GM04503 (cell line): ENCODE data around the gene GDF7.
A peak's percentile ranks its signal among the peaks of the same experiment; 100 is the strongest.

ENCODE experiments used
- DNase-seq: peaks from one replicate; pipeline ENCODE4 v3.0.0-alpha.2; 2012; ENCODE audit warnings: low read depth

GDF7 gene

DNA sequence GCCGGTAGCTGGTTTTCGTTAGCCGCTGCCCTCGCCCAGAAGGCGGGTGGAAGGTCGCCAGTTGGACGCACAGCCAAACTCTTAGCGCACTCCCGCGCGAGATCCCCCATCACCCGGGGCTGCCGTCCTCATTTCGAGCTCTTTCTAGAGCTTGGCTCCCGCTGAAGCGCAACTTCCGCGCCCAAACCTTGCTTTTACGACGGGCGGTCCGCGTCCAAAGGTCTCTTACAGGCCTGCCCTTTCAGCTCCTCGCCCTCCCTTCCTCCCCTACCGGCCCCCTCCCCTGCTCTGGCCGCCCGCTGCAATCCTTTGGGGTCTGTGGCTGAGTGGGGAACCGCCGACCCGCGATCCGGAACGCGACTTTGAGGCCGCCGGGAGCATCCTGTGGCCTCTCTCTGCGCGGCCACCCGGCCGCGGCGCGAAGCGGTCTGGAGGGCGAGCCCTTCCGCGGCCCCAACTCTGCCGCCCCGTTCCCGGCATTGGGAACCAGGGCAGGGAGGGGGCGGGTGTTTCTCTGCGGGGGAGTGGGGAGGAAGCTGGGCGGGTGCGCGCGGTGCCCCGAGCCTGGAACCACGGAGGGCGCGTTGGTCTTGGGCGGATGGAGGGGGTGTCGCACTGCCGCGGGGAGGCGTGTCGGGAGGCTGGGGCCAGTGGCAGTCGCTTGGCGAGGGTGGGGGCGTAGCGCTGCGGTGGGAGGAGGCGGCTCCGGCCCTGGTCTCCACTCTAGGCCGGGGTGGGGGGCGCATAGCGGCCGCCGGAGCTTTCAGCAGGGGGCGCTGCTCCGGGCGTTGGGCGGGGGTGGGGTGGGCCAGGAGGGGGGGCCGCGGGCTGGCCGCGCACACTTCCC lies at the start of gene GDF7:
Gene GDF7, plus strand, starts transcription at position 841 of the 847 bp plus-strand sequence. CDS start 96 bp downstream, outside the sequence.
- no peak for DNase-seq

DNA sequence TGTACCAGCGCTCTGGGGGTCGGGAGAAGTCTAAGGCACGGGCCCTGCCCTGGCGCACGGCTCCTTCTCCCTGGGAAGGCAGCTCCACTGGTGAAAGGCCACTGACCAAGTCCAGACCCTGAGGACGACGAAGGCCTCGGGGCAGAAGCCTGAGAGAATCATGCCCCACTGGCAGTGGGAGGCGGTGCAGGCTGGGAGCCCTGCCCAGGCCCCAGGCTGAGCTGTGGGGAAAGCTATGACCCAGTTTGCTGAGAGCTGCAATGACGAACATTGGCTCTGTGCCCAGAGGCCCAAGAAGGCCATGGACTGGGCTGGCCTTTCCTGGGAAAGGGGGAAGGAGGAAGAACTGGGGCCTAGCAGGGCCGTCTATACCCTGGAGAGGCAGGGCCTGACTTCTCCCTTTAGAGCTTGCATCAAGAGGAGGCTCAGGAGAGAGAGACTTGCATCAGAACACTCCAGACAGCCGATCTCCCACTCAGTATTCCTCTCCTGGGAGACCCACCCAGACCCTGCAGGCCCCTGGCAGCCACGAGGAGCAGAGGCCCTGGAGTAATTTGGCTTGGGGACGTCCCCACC lies 49.0 kb upstream of the GDF7 start:
- DNase-seq: peak; percentile 98

GRCh38 chr2:20618468-20618885 lies 48.5 kb upstream of the GDF7 start:
- DNase-seq: no peak

DNA sequence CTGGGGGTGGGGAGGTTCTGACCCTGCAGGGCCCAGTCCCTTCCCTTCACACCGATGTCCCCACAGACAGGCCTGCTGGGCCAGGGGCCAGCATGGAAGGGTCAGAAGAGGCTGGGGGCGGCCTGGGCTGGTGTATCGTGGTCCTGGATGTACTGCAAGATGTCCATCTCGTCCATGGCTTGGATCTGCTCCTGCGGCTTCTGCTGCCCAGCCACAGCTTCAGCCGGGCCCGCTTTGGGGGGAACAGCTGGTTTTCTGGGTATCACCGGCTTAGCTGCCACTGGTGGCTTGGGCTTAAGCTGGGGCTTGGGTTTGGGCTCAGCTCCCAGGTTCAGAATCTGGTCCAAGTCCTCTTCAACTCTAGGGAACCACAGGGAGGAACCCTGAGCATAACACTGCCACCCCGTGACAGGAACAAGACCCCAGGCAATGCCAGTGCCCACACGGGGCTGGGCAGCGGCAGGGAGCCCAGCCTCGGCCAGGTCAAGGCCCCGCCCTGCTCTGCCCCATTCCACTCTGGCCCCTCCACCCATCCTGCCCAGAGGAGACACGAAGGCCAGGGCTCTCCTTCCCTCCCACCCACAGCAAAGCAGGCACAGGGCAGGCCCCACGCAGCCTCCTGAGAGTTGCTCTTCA lies 47.9 kb upstream of the GDF7 start:
- DNase-seq: no peak

- DNase-seq: no peak
Measured at GRCh38 chr2:20619624-20620024, 47.3 kb upstream of the GDF7 start.

DNA sequence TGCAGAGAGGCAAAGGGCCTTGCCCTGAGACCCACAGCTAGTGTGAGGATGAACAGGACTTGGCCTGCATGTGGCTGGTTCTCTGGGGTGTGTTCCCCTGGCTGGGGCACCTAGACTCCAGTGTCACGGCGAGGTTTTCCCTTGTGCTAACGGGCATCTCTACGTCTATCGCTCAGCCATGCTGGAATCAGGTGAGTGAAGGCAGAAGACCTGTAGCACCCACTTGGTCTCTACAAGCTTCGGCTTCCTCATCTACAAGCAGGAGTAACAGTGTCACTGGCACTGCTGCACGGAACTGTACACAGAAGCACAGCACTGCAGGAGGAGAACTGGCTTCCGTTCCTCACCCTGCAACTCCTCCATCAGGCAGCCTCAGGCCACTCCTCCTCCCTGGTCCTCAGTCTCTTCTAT lies 46.7 kb upstream of the GDF7 start:
- DNase-seq: no peak

DNA sequence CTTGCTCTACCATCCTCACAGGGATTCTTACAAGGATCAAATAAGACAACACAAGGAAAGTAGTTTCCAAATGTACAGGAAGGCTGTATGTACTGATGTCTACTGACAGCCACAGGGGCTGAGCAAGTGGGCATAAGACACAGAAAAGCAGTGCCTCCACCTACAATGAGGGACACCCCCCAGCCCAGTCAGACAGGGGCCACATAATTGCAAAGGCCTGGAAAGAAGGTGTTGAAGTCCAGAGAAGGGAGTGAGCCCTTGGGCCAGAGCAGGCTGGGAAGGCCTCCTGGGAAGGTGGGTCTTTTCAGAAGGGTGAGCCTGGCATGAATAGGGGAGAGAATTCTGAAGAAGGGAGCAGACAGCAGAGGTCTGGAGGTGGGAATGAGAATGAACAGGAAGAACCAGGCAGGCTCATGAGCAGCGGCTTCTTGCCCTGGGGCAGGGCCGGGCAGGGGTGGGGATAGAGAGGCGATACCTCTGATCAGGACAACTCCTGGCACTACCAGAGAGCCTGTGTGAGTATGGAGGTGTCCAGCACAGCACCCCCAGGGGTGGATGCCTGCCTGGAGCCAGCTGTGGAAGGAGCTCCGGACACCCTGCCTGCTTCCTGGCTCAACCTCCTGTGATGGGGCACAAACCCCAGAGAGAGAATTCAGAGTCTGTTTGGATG lies 46.1 kb upstream of the GDF7 start:
- no peak for DNase-seq

DNA sequence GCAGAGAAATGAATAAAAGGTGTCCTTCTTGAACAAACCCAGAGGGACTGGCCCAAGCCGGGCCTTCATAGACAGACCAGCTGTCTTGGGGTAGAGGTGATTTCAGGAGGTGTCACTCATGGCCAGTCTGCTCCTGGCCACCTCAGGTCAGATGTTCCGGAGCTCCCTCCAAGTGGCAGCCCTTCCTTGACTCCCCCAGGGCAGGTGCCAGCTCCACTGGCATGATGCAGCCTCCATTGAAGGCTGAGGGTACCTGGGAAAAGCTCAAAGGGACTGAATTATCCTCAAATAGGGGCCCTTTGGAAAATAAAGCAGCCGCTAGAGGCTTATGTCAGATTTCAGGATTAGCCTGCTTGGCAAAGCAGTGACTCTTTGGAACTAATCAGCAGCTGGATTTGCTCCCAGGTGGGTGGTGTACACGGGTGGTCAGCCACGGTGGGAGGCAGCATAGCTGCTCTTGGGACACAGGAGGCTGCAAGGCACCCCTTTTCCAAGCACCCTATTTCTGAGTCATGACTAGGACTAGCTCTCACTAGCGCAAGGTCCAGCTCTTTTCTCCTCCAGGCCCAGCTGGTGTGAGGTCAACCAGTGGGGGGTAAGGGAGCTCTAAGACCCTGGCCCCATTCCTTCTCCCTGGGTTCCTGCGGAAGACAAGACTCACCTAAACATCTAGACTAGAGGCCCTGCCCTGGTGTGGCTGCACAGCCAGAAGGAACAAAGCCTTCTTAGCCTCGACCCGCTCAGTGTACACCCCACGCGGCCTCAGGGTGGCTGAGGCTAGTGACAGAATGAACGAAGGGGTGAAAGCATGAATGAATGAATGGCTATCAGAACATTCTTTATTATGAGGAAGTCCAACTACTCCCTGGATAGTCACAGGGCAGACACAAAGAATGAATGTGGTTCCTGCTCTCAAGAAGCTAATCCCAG lies 45.3 kb upstream of the GDF7 start:
- DNase-seq: no peak

GRCh38 chr2:20622296-20622686 lies 44.7 kb upstream of the GDF7 start:
- no peak for DNase-seq

DNA sequence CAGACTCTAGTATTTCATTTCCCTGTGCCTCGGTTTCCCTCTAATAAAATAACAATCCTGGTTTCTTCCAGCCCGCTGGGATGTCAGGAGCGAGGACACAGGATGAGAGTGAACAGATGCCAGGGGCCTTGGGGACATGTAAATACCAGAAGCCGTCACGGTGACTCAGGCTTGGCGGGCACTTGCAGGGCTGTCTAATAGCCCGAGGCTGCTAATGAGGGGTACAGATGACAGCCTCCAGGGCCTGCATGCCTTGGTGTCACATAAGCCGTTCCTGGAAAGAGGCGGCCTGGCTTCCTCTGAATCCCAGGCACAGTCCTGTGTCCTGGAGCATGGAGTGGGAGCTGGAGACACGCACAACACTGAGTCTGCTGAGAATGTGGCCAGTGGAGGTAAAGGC lies 44.2 kb upstream of the GDF7 start:
- DNase-seq: no peak

- no peak for DNase-seq
Measured at GRCh38 chr2:20623241-20623640, 43.7 kb upstream of the GDF7 start.

DNA sequence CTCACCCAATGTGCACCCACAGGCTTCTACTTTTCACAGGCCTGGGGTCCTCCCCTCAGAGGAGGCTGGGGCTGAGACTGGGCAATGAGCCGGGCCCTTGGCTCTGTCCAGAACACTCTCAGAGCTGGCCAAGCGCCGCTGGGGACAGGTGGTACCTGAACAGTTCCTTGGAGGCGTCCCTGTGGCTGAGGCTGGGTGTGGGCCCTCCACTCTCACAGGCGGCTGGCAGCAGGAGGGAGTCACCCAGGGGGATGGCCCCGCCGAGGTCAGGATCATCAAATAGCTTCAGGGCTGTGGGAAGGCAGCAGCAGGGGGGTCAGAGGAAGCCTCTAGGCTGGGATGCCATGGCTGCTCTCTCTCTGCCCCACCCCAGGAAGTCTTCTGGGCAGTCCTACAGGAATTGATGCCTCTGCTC lies 43.2 kb upstream of the GDF7 start:
- no peak for DNase-seq

DNA sequence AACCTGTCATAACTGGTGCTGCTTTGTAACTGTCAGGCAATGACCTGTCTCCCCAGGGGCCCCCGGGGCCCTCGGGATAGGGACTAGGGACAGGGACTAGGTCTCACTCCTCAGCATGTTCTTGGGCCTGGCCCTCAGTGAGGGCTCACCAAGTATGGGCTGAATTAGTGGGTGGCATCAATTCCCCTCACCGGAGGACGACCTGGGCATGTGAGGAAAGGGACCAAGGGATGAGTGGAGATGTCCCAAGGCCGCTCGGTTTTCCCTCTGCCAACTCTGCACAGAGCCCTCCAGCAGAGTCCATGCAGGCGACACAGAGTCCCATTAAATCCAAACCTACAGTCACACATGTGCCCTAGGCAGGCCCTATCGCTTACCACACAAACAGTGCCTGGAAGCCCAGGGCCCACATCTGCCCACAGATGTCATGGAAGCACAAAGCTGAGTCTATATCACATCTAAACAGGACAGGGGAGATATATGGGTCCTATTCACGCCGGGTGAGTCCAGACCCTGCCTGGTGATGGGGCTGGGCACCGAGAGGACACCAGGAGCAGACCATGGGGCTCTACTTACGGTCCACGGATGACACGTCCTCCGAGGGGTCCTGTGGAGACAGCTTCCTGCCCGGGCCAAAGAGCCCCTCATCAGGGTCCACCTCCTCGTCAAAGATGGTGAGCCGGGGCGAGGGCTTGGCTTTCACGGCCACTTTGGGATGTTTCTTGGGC lies 42.6 kb upstream of the GDF7 start:
- DNase-seq: no peak

GRCh38 chr2:20624884-20625485 lies 42.0 kb upstream of the GDF7 start:
- no peak for DNase-seq

- DNase-seq: no peak
Measured at GRCh38 chr2:20625491-20626391, 41.2 kb upstream of the GDF7 start.

DNA sequence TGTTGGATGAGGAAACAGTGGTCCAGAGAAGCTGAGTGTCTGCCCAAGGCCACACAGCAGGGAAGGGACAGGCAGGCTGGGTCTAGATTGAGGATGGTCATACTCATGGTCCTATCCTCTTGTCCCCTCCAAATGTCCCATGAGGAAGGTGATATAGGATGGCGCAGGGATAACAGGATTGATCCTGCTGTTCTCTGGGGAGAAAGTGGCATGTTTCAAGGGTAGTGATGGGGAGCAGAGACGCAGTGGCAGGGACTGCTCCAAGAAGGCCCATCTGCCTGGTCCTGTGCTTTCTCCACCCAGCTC lies 40.6 kb upstream of the GDF7 start:
- no peak for DNase-seq

- no peak for DNase-seq
Measured at GRCh38 chr2:20626698-20627513, 40.0 kb upstream of the GDF7 start.

DNA sequence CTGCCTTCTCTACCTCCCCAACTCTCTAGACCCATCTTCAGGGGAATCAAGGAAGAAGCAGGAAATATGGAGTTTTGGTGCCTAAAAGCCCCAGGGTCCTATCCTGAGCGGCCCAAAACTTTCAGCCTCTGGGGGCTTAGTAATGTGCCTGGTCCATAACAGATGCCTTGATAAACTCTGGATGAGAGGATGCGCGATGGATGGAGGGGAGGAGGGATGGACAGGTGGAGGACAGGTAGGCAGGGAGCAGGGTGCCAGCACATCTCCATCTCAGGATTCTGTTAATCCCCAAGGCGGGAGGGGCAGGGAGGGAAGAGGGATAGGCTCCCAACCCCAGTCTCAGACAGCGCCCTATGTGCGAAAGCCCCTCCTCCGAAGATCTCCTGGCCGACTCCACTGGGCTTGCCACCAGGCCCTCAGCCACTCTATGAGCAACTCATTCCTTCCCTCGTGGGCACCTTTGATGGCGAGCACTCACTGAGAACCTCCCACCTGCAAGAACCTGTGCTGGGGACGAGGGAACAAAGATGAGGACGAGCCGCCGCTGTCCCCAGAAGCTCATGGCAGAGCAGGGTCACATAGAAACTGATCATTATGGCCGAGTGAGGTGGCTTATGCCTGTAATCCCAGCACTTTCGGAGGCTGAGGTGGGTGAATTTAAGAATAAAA lies 39.1 kb upstream of the GDF7 start:
- DNase-seq: no peak
